8988T (cell line): Measurements from ENCODE around the gene ZNHIT2.
"Not testable (repeated sequence)": the region's sequence is repeated elsewhere in the genome, so short reads cannot be mapped to it uniquely, and the experiment has no call there.

Experiments
- DNase-seq: peaks from one replicate; pipeline ENCODE4 v3.0.0; 2011

Gene ZNHIT2

DNA sequence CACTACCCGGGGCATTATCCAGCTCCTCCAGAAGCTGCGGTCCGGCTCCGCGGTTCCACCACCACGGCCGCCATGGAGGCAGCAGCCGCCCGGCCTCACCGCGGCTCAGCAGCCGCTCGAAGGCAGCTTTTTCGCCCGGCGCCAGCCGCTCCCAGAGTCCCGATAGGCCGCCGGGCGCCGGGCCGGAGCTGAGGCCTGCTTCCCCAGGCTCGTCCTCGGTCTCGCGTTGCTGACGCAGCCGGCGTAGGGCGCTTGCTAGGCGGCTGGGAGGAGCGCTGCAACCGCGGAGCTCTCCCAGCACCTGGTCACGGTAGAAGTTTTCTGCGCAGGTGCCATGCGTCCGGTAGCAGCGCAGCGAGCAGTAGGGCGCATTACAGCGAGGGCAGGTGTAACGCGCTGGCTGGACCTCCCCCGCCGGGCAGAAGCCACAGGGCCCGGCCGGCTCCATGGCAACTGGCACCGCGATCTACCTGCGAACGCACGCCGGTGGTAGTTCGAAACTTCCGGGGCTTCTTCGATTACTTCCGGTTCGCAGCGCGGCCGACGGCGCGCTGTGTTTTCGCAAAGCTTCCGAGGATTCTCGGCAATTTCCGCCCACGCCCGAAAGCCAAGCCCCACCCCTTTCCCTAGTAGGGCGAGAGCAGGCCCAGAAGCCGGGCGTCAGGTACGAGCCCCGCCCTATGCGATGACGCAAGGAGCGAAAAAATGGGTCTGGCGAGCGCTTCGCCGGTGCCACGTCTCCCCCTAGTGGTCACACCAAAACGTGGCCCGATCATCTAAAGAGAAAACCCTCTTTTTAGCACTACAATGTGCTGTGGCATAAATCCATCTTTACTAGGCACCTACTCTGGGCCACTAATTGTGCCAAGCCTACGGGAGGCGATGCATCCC is at the start of gene ZNHIT2:
Gene ZNHIT2 (minus strand): TSS at position 496 of the 891 bp plus-strand sequence. CDS start 48 bp downstream, at position 448.
- peak; percentile 91 for DNase-seq

DNA sequence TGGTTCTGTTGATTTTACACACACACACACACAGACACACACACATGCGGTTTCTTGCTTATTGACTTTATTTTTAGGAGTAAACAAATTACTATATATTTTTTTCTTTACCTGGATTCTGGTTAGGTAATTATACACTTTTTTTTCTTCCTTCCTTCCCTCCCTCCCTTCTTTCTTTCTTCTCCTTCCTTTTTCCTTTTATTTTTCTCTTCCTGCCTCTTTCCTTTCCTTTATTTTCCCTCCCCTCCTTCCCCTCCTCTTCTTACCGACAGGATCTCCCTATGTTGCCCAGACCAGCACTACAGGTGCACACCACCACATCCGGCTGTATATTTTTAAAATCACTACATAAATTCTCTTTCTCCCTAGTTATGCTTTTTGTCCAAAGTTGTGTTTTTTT is 49.4 kb upstream of the ZNHIT2 start:
- DNase-seq, result no peak

DNA sequence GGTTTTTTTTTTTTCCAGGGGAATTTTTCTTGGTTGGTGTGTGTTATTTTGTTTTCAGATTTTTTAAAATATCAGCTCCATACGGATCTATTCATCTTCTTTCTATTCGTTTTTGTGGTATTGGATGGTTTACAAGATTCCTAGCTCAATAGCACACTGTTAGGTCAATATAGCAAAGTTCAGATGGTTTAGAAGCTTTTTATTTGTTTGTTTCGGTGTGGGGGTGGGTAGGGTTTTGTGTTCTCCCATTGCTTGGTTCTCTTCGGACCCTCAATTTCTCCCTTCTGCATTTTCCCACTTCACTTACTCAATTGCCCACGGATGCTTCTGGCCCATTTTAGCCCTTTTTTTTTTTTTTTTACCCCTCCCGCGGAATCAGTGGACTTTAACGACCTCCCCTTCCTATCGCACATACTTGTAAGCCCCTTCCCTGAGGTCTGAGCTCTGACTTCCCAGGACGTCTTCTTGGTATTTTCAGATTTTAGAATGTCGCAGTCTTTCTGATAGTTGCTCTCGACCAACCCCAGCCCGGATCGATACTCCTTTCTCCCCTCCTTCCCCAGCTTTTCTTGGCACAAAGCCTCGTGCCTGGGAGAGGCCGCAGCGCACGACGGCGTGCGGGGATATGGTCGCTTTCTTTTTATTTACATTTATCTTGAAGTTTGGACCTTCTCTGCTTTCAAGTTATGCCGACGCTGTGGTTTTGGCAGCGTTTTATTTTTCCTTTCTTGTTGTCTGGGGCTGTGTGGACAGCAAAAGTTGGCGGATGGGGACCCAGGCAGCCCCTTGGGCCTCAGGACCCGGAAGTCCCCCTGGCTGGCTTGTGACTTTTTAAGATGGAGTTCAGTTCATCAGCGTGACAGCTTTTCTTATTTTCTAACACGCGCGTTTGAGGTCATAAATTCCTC is 48.2 kb upstream of the ZNHIT2 start:
- no peak for DNase-seq

DNA sequence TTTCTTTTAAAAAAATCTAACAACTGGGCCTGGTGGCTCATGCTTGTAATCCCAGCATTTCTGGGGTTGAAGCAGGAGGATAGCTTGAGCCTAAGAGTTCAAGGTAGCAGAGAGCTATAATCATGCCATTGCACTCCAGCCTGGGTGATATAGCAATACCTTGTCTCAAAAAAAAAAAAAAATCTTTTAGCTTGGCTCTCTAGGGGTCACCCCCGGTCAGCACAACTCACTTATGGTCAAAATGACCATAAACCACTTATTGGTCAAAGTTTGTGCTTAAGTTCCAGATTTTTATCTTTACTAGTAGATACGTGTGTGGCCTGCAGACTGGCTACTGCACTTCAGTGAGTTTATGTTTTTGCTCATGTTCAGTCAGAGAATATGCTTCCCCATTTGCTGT is 46.2 kb upstream of the ZNHIT2 start:
- DNase-seq, result no peak

DNA sequence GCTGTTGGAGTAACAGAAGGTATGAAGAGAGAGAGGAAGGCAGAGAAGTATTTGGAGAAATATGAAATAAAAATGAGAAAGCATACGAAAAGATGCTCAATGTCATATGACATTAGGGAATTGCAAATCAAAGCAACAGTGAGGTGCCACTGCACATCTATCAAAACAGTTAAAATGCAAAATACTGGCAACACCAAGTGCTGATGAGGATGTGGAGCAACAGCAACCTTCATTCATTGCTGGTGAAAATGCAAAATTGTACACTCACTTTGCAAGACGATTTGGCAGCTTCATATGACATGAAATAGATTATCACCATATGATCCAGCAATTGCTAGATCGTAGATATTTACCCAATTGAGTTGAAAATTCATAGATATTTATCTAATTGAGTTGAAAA is 43.1 kb upstream of the ZNHIT2 start:
- no peak for DNase-seq

DNA sequence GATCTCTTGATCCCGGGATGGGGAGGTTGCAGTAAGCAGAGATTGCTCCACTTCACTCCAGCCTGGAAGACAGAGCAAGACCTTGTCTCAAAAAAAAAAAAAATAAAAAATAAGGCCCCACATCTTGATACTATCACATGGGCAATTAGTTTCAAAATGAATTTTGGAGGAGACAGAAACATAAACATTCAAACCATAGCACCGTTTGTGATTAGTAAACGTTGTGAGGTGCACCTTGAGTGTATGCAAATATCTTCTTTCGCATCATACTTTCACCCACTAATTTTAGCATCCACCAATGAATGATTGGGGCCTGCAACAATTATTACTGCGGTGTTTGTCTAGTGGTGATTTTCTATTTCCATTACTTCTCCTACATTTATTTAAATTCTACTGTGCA is 41.5 kb upstream of the ZNHIT2 start:
- no peak for DNase-seq

DNA sequence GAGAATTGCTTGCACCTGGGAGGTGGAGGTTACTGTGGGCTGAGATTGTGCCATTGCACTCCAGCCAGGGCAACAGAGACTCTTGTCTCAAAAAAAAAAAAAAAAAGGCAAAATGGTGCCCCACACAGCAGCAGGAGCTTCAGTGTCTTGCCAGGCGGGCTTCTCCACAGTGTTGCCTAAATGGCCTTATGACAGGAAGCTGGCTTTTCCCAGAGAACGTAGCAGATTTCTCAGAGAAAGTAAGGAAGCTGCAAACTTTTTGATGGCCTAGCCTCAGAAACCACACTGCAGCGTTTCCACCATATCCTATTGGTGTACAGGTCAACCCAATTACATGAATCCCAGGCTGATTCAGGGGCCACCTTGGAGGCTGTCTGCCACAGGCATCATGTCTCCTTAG is 39.8 kb upstream of the ZNHIT2 start:
- no peak for DNase-seq

DNA sequence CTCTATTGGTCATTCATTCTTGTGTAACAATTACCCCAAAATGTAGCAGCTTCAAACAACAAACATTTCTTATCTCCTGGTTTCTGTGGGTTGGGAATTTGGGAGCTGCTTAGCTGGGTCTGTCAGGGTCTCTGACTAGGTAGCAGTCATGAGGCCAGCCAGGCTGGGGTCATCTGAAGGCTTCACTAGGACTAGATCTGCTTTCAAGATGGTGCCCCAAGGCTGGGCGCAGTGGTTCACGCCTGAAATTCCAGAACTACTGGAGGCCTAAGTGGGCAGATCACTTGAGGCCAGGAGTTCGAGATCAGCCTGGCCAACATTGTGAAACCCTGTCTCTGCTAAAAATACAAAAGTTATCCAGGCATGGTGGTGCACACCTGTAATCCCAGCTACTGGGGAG is 39.4 kb upstream of the ZNHIT2 start:
- no peak for DNase-seq

DNA sequence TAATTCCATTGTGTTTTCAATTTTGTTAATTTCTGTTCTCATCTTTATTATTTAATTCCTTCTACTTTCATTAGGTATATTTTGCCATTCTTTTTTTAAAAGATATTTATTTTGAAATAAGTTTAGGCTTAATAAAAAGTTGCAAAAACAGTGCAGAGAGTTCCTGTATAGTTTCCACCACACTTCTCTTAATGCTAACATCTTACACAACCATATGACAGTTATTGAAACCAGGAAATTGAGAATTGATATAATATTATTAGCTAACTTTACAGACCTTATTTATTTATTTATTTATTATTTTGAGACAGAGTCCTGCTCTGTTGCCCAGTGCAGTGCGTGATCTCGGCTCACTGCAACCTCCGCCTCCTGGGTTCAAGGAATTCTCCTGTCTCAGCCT is 38.8 kb upstream of the ZNHIT2 start:
- no peak for DNase-seq

DNA sequence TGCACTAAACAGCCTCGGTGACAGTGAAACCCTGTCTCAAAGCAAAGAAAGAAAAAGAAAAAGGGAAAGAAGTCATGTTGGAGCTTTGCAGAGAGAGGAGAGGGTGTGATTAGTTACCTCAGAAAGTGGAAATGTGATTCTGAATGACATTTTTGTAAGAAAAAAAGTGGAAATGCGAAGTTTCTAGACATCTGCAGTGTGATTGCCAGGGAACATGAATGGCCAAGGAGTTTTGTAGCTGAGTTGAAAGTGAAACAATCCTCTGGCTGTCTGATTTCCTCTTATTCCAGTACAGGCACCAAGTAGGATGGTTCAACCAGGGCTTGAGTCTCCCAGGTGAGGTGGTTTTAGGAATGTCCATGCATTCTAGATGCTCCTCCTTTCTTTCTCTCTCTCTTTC is 34.6 kb upstream of the ZNHIT2 start:
- no peak for DNase-seq

DNA sequence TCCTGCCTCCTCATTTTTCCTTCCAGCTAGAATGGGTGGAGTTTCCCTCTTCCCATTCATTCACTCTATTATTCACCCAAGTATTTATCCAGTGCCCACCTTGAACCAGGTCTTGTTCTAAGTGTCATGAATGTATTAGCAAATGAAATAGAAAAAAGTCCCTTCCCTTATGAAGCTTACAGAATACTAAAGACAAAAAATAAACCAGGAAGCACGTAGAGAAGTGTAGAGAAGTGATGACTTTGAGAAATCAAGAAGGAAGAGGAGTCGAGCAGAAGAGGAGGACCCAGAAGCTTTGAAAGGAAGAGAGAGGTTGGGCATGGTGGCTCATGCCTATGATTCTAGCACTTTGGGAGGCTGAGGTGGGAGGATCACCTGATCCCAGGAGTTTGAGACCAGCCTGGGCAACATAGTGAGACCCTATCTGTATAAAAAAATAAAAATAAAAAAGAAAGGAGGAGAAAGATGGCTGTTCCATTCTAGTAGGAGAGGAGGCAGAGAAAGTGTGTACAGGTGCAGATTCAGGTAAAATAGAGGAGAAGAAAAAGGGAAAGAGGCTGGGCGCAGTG is 33.9 kb upstream of the ZNHIT2 start:
- no peak for DNase-seq

DNA sequence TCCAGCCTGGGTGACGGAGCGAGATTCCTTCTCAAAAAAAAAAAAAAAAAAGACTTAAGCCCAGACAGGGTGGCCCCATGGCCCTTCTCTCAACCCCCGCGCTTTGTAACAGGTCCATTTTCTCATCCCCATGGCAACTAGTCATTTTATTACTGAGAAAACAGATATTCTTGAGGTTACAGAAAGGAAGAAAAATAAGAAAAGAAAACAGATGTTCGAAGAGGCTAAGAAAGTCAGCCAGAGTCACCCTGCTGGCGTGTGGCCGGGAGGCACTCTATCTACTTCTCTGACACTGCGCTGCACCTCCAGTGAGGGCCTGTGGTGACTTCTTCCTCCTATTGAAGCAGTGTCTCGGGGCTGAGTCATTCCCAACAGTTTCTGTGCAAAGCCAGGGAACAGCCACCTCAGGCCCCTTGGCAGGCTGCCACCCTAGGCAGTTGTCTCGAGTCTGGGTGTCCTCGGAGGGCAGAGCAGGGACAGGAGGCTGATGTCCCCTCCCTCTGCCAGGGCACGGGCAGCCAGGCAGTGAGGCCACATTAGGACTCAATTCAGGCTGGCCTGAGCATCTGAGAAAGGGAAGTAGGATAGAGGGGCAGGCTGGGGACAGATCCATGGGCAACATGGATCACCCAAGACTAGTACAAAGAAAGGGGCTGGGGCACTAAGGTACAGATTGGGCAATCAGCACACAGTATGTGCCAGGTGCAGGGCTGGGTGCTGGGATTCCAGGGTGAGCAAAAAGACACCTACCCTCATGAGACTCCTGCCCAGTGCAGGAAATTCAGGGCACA is 33.2 kb upstream of the ZNHIT2 start:
- DNase-seq, result peak; percentile 67

DNA sequence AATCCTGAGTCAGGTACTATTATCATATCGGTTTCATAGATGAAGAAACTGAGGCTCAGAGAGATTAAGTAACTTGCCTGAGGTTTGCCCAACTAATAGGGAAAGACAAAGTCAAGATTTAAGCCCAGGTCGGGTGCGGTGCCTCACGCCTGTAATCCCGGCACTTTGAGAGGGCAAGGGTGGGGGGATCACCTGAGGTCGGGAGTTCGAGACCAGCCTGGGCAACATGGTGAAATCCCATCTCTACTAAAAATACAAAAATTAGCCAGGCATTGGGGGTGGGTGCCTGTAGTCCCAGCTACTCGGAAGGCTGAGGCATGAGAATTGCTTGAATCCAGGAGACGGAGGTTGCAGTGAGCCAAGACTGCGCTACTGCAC is 32.6 kb upstream of the ZNHIT2 start:
- DNase-seq, result not testable (repeated sequence)

DNA sequence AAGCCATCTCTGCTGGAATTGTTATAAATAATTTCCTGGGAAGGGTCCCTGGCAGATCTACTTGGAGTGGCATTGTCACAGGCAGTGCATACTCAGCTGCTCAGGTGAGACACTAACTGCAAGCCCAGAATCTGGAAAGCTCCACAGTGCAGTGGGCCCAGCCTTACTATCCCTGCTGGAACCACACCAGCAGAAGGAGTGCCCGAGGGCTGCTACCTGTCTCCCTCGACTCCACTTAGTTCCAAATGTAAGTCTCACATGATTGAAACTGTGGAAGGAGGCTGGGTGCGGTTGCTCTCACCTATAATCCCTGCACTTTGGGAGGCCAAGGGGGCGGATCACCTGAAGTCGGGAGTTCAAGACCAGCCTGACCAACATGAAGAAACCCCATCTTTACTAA is 31.2 kb upstream of the ZNHIT2 start:
- DNase-seq, result no peak

DNA sequence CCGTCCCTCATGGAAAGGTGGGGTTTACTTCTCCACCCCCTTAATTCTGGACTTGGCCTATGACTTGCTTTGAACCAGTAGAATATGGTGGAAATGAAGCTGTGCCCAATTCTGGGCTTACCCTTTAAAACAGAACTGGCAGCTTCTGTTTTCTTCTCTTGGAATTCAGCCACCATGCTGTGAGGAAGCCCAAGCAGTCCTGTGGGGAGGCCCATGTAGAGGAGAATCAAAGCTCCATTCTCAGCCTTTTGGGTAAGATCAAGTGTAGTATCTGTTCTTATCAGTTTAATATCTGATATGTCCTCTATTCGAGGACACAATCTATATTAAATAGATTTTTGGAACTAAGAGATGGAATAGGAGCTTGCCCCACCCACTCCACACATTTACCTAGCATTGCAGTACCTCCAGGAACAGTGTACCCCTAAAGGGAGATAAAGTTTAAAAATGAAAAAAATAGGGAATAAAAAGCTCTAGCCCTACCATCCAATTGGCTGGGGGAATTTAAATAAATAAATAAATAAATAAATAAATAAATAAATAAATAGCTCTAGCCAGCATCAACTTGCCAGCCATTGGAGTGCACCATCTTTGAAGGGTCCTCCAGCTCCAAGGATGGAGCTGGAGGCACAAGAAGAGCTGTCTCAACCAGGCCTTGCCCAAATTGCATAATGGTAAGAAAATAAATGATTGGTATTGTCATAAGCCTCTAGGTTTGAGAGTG is 30.0 kb upstream of the ZNHIT2 start:
- DNase-seq, result no peak

DNA sequence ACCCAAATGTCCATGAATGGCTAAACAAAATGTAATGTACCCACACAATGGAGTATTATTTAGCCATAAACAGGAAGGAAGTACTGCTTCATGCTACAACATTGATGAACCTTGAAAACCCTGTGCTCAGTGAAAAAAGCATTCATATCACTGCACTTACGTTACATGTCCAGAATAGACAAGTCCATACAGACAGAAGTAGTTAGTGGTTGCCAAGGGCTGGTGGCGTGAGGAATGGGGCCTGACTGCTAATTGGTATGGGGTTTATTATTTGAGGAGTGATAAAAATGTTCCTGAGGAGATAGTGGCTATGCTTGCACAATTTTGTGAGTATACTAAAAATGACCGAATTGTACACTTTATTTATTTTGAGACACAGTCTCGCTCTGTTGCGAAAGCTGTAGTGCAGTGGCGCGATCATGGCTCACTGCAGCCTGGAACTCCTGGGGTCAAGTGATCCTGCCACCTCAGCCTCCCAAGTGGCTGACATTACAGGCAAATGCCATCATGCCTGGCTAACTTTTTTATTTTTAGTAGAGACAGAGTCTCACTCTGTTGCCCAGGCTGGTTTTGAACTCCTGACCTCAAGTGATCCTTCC is 24.5 kb upstream of the ZNHIT2 start:
- DNase-seq, result no peak

DNA sequence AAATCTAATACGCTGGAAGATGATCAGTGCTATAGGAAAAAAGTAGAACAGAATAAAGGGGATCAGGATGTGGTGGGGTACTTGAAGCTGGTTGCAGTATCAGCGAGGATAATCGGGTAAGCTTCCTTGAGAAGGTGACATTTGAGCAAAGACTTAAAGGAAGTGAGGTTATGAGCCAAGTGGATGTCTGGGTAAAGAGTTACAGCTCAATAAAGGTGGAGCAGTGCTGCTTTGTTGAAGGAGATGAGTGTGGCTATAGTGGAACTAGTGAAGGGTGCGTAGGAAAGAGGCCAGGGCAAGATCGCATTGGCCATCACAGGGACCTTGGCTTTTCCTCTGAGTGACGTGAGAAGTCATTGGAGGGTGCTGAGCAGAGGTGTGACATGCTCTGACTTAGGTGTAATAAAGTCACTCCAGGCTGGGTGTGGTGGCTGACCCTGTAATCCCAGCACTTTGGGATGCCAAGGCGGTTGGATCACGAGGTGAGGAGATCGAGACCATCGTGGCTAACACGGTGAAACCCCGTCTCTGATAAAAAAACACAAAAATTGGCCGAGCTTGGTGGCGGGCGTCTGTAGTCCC is 19.1 kb upstream of the ZNHIT2 start:
- DNase-seq, result no peak

DNA sequence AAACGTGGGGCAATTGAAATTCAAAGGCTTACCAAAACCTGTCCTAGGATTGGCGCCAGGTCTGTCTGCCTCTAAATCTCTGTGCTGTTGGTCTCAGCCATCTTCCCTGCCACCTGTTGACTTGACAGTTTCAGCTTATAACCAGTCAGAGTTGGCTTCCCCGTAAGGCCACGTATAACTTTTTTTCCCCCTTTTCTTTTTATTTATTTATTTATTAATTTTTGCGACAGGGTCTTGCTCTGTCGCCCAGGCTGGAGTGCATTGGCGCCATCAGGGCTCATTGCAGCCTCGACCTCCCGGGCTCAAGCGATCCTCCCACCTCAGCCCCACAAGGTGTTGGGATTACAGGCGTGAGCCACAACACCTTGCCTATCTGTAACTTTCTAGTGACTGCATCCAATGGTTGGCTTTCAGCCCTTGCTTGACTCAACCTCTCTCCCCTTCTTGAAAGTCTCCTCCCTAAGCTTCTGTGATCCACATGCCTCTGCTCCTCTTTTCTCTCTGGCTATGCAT is 18.2 kb upstream of the ZNHIT2 start:
- DNase-seq, result no peak

DNA sequence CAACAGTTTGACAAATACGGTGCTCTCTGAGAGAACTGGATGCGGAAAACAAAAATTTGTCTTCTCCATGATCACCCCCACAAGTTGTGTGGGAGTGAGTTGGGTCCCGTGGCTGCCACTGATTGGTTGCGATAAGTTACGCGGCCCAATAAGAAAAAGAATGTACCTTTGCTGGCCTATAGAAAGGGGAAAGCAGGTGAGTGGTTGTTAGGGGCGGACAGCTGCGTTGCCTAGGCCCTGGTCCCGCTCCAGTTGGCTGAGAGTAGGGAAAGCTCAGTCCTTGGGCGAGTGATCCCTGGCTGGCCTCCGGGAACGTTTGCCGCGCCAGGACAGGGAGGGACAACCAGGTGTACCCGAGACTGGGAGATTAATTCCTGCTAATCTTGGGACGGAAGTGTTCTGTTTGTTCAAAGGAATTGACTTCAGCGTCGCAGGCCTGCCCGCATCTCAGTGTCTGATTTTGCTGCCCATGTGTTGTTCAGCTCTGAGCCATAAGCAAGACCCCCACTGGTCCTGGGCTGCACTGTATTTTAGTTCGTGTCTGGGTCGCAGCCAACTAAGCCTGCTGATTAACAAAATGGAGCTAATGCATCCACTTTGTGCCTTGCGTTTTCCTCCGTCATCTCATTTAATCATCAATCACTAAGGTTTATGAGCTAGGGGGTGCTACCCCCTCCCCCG is 17.6 kb upstream of the ZNHIT2 start:
- DNase-seq, result peak; percentile 93

DNA sequence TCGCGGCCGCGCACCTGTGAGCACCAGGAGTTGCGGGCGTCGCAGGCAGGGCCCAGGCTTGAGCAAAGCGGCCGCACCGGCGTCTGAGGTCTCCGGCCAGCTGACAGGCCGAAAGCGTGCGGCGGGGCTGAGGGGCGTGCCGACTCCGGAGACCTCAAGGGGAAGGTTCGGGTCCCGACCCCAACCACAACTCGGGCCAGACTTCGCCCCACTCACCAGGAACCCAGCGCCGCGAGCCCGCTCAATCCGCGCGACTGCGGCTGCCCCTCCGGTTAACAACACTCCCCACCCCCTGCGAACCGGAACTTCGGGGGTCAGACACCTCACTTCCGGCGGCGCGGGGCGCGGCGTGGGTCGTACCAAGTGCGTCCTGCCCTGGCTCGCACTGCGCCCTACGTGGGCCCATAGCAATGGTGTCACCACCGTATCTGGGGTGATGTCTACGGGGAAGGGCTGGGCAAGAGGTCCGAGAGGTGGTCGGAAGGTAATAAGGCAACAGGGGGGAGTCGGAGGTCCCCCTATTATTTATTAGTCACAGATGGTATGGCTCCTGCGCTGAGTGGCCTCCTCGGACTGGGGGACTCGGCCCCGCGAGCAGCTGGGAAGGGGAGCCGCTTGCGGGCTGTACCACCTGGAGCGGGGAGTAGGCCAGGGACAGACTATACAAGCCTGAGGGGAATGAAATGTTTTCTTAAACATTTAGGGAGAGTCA is 16.9 kb upstream of the ZNHIT2 start, which contains the start of gene SYVN1:
Gene SYVN1 (minus strand): TSS at position 280 of the 712 bp plus-strand sequence. CDS start 918 bp downstream, outside the sequence.
- DNase-seq, result peak; percentile 93
